ENCODE measurements around the gene ARID3C. TPM values are rescaled to one million over a fixed set of nuclear protein-coding genes. Genes with fewer than 3 reads are reported as not detected.

Gene ARID3C
- total RNA-seq, 1 donor from 2014 or later: not detected

DNA sequence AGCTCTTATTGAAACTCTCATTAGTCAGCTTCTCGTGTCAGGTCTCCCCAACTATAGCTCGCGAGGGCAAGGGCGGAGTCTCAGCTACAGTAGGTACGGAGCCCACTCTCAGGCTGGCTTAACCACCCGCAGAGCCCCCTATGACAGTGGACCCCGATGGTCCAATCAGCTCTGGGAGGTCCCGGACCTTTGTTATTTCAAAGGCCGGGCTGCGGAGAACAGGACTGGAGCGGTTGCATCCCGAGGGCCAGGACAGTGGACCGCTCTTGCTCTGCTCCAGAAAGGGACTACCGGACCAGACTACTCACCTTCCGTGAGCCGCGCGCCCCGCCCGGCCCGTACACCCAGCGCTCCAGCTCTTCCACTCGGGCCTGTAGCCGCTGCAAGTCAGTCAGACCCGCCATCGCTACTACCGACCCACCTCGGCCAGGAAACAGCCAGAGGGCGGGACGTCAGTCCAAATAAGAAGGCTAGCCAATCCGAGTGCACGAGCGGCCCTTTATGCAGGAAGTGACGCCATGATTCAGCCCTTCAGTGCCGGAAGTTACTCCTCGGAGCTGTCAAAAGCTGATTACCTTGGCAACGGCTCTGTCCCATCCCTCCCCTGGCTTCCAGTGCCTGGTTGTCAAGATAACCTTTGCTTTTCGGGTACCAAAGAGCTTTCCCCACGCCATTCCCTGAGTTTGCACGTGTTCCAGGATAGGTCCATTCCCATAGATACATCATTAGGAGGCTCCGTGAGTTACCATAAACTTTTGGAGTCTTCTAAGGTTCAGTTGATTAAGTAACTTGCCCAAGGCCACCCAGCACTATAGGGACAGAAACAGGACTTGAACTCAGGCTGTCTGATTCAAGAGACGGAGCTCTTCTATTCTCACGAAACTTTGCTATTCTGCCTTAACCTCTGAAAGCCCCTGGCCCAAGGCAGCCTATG, 8.5 kb downstream of the ARID3C start, which contains the start of gene DCTN3:
Gene DCTN3, minus strand, starts transcription at position 435 of the 934 bp plus-strand sequence. Its CDS starts 31 bp downstream, at position 404.
- Histone ChIP-seq H3K4me1 (peaks cover 15% of the 10 kb centered on the region), H3K4me3 (peak within 1 kb of the TSS; percentile 70), H3K27me3 (peaks cover 36% of the 10 kb centered on the region), H3K9me3 (no peaks in the 10 kb centered on the region), H3K36me3 (peaks cover 28% of the 10 kb centered on the region), H3K27ac (peak within 1 kb of the TSS; percentile 40)
- ATAC-seq (peak; percentile 98), DNase-seq (peak; percentile 95)
- intact Hi-C loops (cut with DNase I): no loop called here
- TF ChIP-seq CTCF (IDR thresholded peaks at IDR 0.05): no peak

DNA sequence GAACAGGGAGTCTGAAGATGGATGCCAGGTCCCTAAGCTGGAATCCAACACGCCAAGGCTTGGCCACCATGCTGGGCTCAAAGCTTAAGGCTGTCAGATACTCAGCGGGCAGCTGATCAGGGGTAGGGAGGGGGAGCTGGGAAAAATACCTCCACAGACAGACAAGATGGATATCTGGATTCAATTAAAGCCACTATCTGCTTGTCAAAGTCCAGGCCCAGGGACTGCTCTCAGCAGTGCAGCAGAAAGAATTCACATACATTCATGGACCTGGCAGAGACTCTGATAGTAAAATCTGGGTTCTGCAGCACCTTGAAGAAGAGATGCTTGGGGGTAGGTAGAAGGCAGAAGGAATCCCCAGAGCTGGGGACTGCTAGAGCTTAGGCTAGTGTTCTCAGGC, 13.7 kb downstream of the ARID3C start:
- Histone ChIP-seq H3K9me3 (no peaks in the 10 kb centered on the region), H3K27ac (no peak overlapping the region), H3K4me3 (no peak overlapping the region), H3K4me1 (peaks cover 14% of the 10 kb centered on the region), H3K27me3 (no peaks in the 10 kb centered on the region), H3K36me3 (peaks cover 44% of the 10 kb centered on the region)
- DNase-seq: no peak
- no peak for ATAC-seq
- intact Hi-C loops (cut with DNase I): no loop called here
- TF ChIP-seq CTCF (IDR thresholded peaks at IDR 0.05): no peak

GRCh38 chr9:34612788-34613390, 16.0 kb downstream of the ARID3C start:
- Histone ChIP-seq H3K36me3 (peaks cover 33% of the 10 kb centered on the region), H3K27ac (peak overlapping the region; percentile 43), H3K27me3 (no peaks in the 10 kb centered on the region), H3K9me3 (no peaks in the 10 kb centered on the region), H3K4me3 (peak overlapping the region; percentile 87), H3K4me1 (peaks cover 5% of the 10 kb centered on the region)
- intact Hi-C loops (cut with DNase I): no loop called here
- DNase-seq: peak; percentile 83
- peak; percentile 91 for TF ChIP-seq CTCF (IDR thresholded peaks at IDR 0.05)
- ATAC-seq: peak; percentile 78

GRCh38 chr9:34611811-34612787, 16.8 kb downstream of the ARID3C start, which contains the start of gene RPP25L:
RPP25L (minus strand) TSS chr9:34612097; CDS start chr9:34611296, 801 bp downstream.
- intact Hi-C loops (cut with DNase I): no loop called here

More at GRCh38 chr9:34611811-34612787, 16.8 kb downstream of the ARID3C start, which contains the start of gene RPP25L:
- ATAC-seq (peak; percentile 97), DNase-seq (peak; percentile 93)
- TF ChIP-seq CTCF (IDR thresholded peaks at IDR 0.05): no peak
- Histone ChIP-seq H3K36me3 (peaks cover 25% of the 10 kb centered on the region), H3K9me3 (no peaks in the 10 kb centered on the region), H3K27me3 (no peaks in the 10 kb centered on the region), H3K4me3 (peak within 1 kb of the TSS; percentile 87), H3K4me1 (peaks cover 5% of the 10 kb centered on the region), H3K27ac (peak within 1 kb of the TSS; percentile 87)
